Loucy (cell line): ENCODE results near the gene DHFR2.
"Not testable (repeated sequence)": the region's sequence is repeated elsewhere in the genome, so short reads cannot be mapped to it uniquely, and the experiment has no call there.

Source experiments
- H2AFZ ChIP-seq: fragments of 200-600 bp; sonication (generic); 2 replicates; pipeline ENCODE4 v1.6.0; 2016; ENCODE audit warnings: antibody characterized with exemption, mild to moderate bottlenecking, low read length, moderate library complexity
- H3F3A ChIP-seq: fragments of 200-600 bp; 2 replicates; pipeline ENCODE4 v1.6.0; 2016; ENCODE audit warnings: antibody characterized with exemption, low read depth, mild to moderate bottlenecking
- H3K27me3 ChIP-seq: fragments of 200-600 bp; sonication (generic); 2 replicates; pipeline ENCODE4 v1.6.1; 2014; ENCODE audit warnings: low read length, mild to moderate bottlenecking; ENCODE audit not compliant: insufficient read depth, poor library complexity, severe bottlenecking
- H3K36me3 ChIP-seq: fragments of 200-600 bp; sonication (generic); 2 replicates; pipeline ENCODE4 v1.6.1; 2016; ENCODE audit warnings: low read length; ENCODE audit not compliant: insufficient read depth
- H3K4me1 ChIP-seq: fragments of 200-600 bp; sonication (generic); 2 replicates; pipeline ENCODE4 v1.5.1; 2014; ENCODE audit warnings: low read length, mild to moderate bottlenecking; ENCODE audit not compliant: insufficient read depth, poor library complexity, severe bottlenecking
- H3K4me2 ChIP-seq: fragments of 200-600 bp; sonication (generic); 2 replicates; pipeline ENCODE4 v1.6.0; 2014; ENCODE audit warnings: antibody characterized with exemption, low read length, low read depth, mild to moderate bottlenecking; ENCODE audit not compliant: poor library complexity, severe bottlenecking
- H3K4me3 ChIP-seq: fragments of 200-600 bp; sonication (generic); 2 replicates; pipeline ENCODE4 v1.5.1; 2014; ENCODE audit warnings: low read length, mild to moderate bottlenecking, mixed read lengths; ENCODE audit not compliant: poor library complexity, severe bottlenecking
- H3K79me2 ChIP-seq: fragments of 200-600 bp; sonication (generic); 2 replicates; pipeline ENCODE4 v1.6.1; 2014; ENCODE audit warnings: low read length; ENCODE audit not compliant: insufficient read depth
- H3K9ac ChIP-seq: fragments of 200-600 bp; sonication (generic); 2 replicates; pipeline ENCODE4 v1.6.0; 2014; ENCODE audit warnings: mild to moderate bottlenecking, low read depth, low read length, moderate library complexity; ENCODE audit not compliant: poor library complexity, severe bottlenecking
- H3K9me2 ChIP-seq: fragments of 200-600 bp; sonication (generic); replicated peaks from 2 replicates; pipeline ENCODE4 v1.6.1; 2016; ENCODE audit warnings: low read depth, low read length, mixed read lengths
- H3K9me3 ChIP-seq: fragments of 200-600 bp; sonication (generic); 2 replicates; pipeline ENCODE4 v1.6.1; 2014; ENCODE audit warnings: mild to moderate bottlenecking, antibody characterized with exemption, low read length, low read depth; ENCODE audit not compliant: insufficient read depth
- H4K20me1 ChIP-seq: fragments of 200-600 bp; sonication (generic); 2 replicates; pipeline ENCODE4 v1.6.0; 2014; ENCODE audit warnings: antibody characterized with exemption, low read length, mild to moderate bottlenecking; ENCODE audit not compliant: insufficient read depth, poor library complexity, severe bottlenecking
- CTCF ChIP-seq: fragments of 200-600 bp; sonication (generic); conservative IDR thresholded peaks from 2 replicates; pipeline ENCODE4 v1.5.1; 2014; ENCODE audit warnings: mild to moderate bottlenecking, antibody characterized with exemption, low read length
- EZH2phosphoT487 ChIP-seq: fragments of 200-600 bp; IDR thresholded peaks from 2 replicates; pipeline ENCODE4 v1.6.1; 2018; ENCODE audit warnings: antibody characterized with exemption, mild to moderate bottlenecking, moderate library complexity, borderline replicate concordance

DHFR2 gene

DNA sequence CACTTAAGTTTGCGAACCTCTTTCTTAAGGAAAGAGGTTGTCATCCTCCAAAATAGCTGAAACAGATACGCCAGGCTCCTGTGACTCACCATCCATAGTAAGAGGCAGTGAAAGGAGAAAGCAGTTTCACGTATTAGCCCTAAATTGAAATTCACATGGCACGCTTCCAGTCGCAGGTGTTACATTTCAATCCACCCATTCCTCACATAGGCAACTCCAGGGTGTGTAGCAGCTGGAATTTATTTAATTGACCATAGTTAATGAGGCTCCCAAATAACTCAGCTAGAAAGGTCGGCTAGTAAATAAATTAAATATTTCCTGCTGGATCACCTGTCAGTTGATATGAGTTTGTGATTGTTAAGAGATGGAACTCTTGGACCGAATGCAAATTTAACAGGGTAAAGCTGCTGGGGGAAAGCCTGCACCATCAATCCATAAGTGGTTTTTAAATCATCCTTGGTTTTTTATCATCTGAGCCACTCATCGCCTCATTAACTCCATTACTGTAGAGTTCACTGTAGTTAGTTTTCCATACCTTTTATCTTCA, 19.7 kb upstream of the DHFR2 start:
- Histone ChIP-seq H3K36me3 (peaks cover 8% of the 10 kb centered on the region; the same call in 1 of the 2 replicates), H3K4me2 (no peak overlapping the region), H3K9me2 (no peaks in the 10 kb centered on the region), H3K9me3 (no peaks in the 10 kb centered on the region), H3K9ac (no peak overlapping the region), H2AFZ (no peak overlapping the region), H3K27me3 (no peaks in the 10 kb centered on the region), H3K4me3 (no peak overlapping the region), H3F3A (no peaks in the 10 kb centered on the region), H3K4me1 (no peaks in the 10 kb centered on the region), H4K20me1 (no peaks in the 10 kb centered on the region), H3K79me2 (no peaks in the 10 kb centered on the region)
- TF ChIP-seq EZH2phosphoT487 (no peak), CTCF (no peak)

- Histone ChIP-seq H4K20me1 (no peaks in the 10 kb centered on the region), H3K4me1 (no peaks in the 10 kb centered on the region), H3K9ac (no peak overlapping the region), H3K9me3 (no peaks in the 10 kb centered on the region), H3F3A (no peaks in the 10 kb centered on the region), H3K9me2 (no peaks in the 10 kb centered on the region), H3K36me3 (peaks cover 8% of the 10 kb centered on the region; the same call in 1 of the 2 replicates), H3K79me2 (0 out of 2 replicates have a peak, but pooled peaks cover under 1% of the 10 kb centered on the region), H3K4me2 (no peak overlapping the region), H3K27me3 (no peaks in the 10 kb centered on the region), H3K4me3 (no peak overlapping the region), H2AFZ (no peak overlapping the region)
- no peak for TF ChIP-seq EZH2phosphoT487
- no peak for TF ChIP-seq CTCF
Observed at GRCh38 chr3:94081884-94082283, 19.2 kb upstream of the DHFR2 start.

- not testable (repeated sequence) for H3K9ac ChIP-seq, H3K4me1 ChIP-seq, H2AFZ ChIP-seq, H3F3A ChIP-seq, H3K36me3 ChIP-seq, H4K20me1 ChIP-seq, H3K27me3 ChIP-seq, H3K9me2 ChIP-seq, H3K4me2 ChIP-seq, H3K79me2 ChIP-seq, H3K9me3 ChIP-seq, H3K4me3 ChIP-seq
Observed at GRCh38 chr3:94080552-94080951, 17.8 kb upstream of the DHFR2 start.

- no peak overlapping the region for H3K4me2 ChIP-seq
- no peak overlapping the region for H3K4me3 ChIP-seq
- H3K4me1 ChIP-seq = peaks cover 11% of the 10 kb centered on the region
- peaks cover 5% of the 10 kb centered on the region; the same call in 1 of the 2 replicates for H3K36me3 ChIP-seq
- no peak overlapping the region for H2AFZ ChIP-seq
- no peaks in the 10 kb centered on the region for H3K9me2 ChIP-seq
- H3K27me3 ChIP-seq = no peaks in the 10 kb centered on the region
- H3K9me3 ChIP-seq = no peaks in the 10 kb centered on the region
- TF ChIP-seq EZH2phosphoT487 (no peak), CTCF (no peak)
- H4K20me1 ChIP-seq = no peaks in the 10 kb centered on the region
- no peaks in the 10 kb centered on the region for H3F3A ChIP-seq
- H3K79me2 ChIP-seq = 0 out of 2 replicates have a peak, but pooled peaks cover 7% of the 10 kb centered on the region
- H3K9ac ChIP-seq = no peak overlapping the region
Observed at GRCh38 chr3:94076055-94076454, 13.3 kb upstream of the DHFR2 start.
